A549 (cell line): ENCODE results near the gene RELL1.

Experiments
- CTCF ChIP-seq: fragments of >200 bp; sonication (Bioruptor Twin); formaldehyde crosslinking; IDR thresholded peaks from 3 replicates; pipeline ENCODE4 v1.5.1; 2016
- EP300 ChIP-seq, 2 experiments: fragments of >200 bp; sonication (Bioruptor Twin); formaldehyde crosslinking; IDR thresholded peaks; 2 replicates in 1 of 2; 3 replicates in 1 of 2; pipeline ENCODE4 v1.6.1; 2016 to 2017

- no peak for TF ChIP-seq EP300 (IDR thresholded peaks at IDR 0.05)
- no peak for TF ChIP-seq CTCF
These were observed 82.5 kb downstream of the RELL1 start for GRCh38 chr4:37603711-37604110.
